SK-N-SH treated with all-trans-retinoic acid at 6 μM for 48 hours (cell line): ENCODE results near the gene FER1L5.

Source experiments
- ARNTL ChIP-seq: fragments of 450-650 bp; formaldehyde crosslinking; IDR thresholded peaks from 2 replicates; pipeline ENCODE4 v1.5.0; 2020; ENCODE audit warnings: low read depth, mild to moderate bottlenecking, moderate library complexity, borderline replicate concordance
- BACH2 ChIP-seq: fragments of 250-450 bp; sonication (Bioruptor Pico); IDR thresholded peaks from 2 replicates; pipeline ENCODE4 v1.9.0; 2021; ENCODE audit warnings: mild to moderate bottlenecking, borderline replicate concordance
- ESRRG ChIP-seq: fragments of 250-450 bp; sonication (Bioruptor Pico); IDR thresholded peaks from 2 replicates; pipeline ENCODE4 v1.6.1; 2021; ENCODE audit warnings: mild to moderate bottlenecking
- ISL1 ChIP-seq: fragments of 250-450 bp; sonication (Bioruptor Pico); IDR thresholded peaks from 2 replicates; pipeline ENCODE4 v2.1.2; 2022; ENCODE audit warnings: mild to moderate bottlenecking, moderate library complexity
- PPARA ChIP-seq: fragments of 250-450 bp; sonication (Bioruptor Pico); IDR thresholded peaks from 2 replicates; pipeline ENCODE4 v1.5.0; 2020; ENCODE audit warnings: mild to moderate bottlenecking, borderline replicate concordance
- SNAI2 ChIP-seq: fragments of 250-450 bp; sonication (Bioruptor Pico); IDR thresholded peaks from 2 replicates; pipeline ENCODE4 v1.5.0; 2020; ENCODE audit warnings: mild to moderate bottlenecking, moderate library complexity
- TCF4 ChIP-seq: fragments of 250-450 bp; sonication (Bioruptor Pico); IDR thresholded peaks from 2 replicates; pipeline ENCODE4 v1.8.0; 2021; ENCODE audit warnings: mild to moderate bottlenecking, moderate library complexity, borderline replicate concordance
- ZFP3 ChIP-seq: fragments of 250-450 bp; sonication (Bioruptor Pico); IDR thresholded peaks from 2 replicates; pipeline ENCODE4 v1.5.0; 2020; ENCODE audit warnings: mild to moderate bottlenecking, moderate library complexity
- TF ChIP-seq, protein P1 (sequence below): fragments of 250-450 bp; sonication (Bioruptor Pico); IDR thresholded peaks from 2 replicates; pipeline ENCODE4 v1.5.0; 2020; ENCODE audit warnings: mild to moderate bottlenecking, moderate library complexity

DNA sequence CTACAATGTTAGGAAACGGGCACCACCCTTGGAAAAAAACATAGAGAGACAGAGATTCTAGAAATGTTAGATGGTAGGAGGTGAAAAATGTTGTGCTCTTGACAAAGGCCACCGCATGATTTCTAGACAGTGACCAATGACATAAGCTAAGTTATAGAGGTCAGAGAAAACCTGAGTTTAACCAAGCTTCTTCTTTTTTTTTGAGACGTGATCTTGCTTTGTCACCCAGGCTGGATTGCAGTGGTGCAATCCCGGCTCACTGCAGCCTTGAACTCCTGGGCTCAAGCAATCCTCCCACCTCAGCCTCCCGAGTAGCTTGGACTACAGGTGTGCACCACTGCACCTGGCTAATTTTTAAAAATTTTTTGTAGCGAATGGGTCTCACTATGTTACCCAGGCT is 13.0 kb downstream of the FER1L5 start:
- TF ChIP-seq PPARA (CRISPR knock-in tag): no peak
- no peak for TF ChIP-seq ISL1 (CRISPR knock-in tag)
- no peak for TF ChIP-seq SNAI2 (CRISPR knock-in tag)
- TF ChIP-seq, protein P1, sequence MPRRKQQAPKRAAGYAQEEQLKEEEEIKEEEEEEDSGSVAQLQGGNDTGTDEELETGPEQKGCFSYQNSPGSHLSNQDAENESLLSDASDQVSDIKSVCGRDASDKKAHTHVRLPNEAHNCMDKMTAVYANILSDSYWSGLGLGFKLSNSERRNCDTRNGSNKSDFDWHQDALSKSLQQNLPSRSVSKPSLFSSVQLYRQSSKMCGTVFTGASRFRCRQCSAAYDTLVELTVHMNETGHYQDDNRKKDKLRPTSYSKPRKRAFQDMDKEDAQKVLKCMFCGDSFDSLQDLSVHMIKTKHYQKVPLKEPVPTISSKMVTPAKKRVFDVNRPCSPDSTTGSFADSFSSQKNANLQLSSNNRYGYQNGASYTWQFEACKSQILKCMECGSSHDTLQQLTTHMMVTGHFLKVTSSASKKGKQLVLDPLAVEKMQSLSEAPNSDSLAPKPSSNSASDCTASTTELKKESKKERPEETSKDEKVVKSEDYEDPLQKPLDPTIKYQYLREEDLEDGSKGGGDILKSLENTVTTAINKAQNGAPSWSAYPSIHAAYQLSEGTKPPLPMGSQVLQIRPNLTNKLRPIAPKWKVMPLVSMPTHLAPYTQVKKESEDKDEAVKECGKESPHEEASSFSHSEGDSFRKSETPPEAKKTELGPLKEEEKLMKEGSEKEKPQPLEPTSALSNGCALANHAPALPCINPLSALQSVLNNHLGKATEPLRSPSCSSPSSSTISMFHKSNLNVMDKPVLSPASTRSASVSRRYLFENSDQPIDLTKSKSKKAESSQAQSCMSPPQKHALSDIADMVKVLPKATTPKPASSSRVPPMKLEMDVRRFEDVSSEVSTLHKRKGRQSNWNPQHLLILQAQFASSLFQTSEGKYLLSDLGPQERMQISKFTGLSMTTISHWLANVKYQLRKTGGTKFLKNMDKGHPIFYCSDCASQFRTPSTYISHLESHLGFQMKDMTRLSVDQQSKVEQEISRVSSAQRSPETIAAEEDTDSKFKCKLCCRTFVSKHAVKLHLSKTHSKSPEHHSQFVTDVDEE: no peak
- TF ChIP-seq BACH2 (CRISPR knock-in tag): no peak
- no peak for TF ChIP-seq TCF4
- no peak for TF ChIP-seq ESRRG (CRISPR knock-in tag)
- no peak for TF ChIP-seq ZFP3 (CRISPR knock-in tag)
- no peak for TF ChIP-seq ARNTL (CRISPR knock-in tag)
